Thyroid gland (tissue), 4 donors: ENCODE results near the gene EML1.

Source experiments
- CTCF ChIP-seq, 6 experiments: fragments of 200-600 bp in 3 of 6; fragments of 450-650 bp in 3 of 6; sonication (generic) in 3 of 6; IDR thresholded peaks; one replicate each; pipeline ENCODE4 v1.5.1; 2016 to 2019; ENCODE audit warnings: antibody characterized with exemption in 6 of 6, mild to moderate bottlenecking in 2 of 6, inconsistent platforms in 1 of 6, moderate library complexity in 1 of 6
- POLR2A ChIP-seq, 2 donors: fragments of 450-650 bp; IDR thresholded peaks; one replicate each; pipeline ENCODE4 v1.6.1; 2017; ENCODE audit warnings: antibody characterized with exemption in 2 of 2, mild to moderate bottlenecking in 2 of 2, moderate library complexity in 1 of 2

- TF ChIP-seq CTCF (IDR thresholded peaks at IDR 0.05) (no peak), POLR2A (IDR thresholded peaks at IDR 0.05) (no peak)
Measured at GRCh38 chr14:99931308-99931707, 138.1 kb downstream of the EML1 start.
